Thyroid gland (tissue), 4 donors: Measurements from ENCODE around the gene ZSWIM8. TPM values are rescaled to one million over a fixed set of nuclear protein-coding genes. Genes with fewer than 3 reads are reported as not detected.
A peak's percentile ranks its signal among the peaks of the same experiment; 100 is the strongest.
"Not testable (repeated sequence)": the region's sequence is repeated elsewhere in the genome, so short reads cannot be mapped to it uniquely, and the experiment has no call there.

ENCODE experiments used
- DNase-seq, 2 donors: peaks; one replicate each; pipeline ENCODE4 v3.0.0-alpha.2; 2019
- H3K27ac ChIP-seq, 3 donors: fragments of 200-600 bp; sonication (generic); 1 replicate in 2 of 3; 2 replicates in 1 of 3; pipeline ENCODE4 v1.5.1; 2016 to 2019; ENCODE audit warnings: mild to moderate bottlenecking in 1 of 3, moderate library complexity in 1 of 3
- H3K27me3 ChIP-seq: fragments of 200-600 bp; sonication (generic); one replicate; pipeline ENCODE4 v1.5.1; 2019
- H3K36me3 ChIP-seq, 2 donors: fragments of 200-600 bp; sonication (generic); one replicate each; pipeline ENCODE4 v1.5.1; 2016 to 2019
- H3K4me1 ChIP-seq, 2 donors: fragments of 200-600 bp; sonication (generic); one replicate each; pipeline ENCODE4 v1.5.1; 2017 to 2019
- H3K4me3 ChIP-seq, 3 donors: fragments of 200-600 bp; sonication (generic); replicated peaks in 1 of 3; 1 replicate in 2 of 3; 2 replicates in 1 of 3; pipeline ENCODE4 v1.5.1; 2016; ENCODE audit warnings: mild to moderate bottlenecking in 1 of 3
- H3K9me3 ChIP-seq: fragments of 200-600 bp; sonication (generic); one replicate; pipeline ENCODE4 v1.5.1; 2017
- CTCF ChIP-seq, 6 experiments: fragments of 200-600 bp in 3 of 6; fragments of 450-650 bp in 3 of 6; sonication (generic) in 3 of 6; IDR thresholded peaks; one replicate each; pipeline ENCODE4 v1.5.1; 2016 to 2019; ENCODE audit warnings: antibody characterized with exemption in 6 of 6, mild to moderate bottlenecking in 2 of 6, inconsistent platforms in 1 of 6, moderate library complexity in 1 of 6
- POLR2A ChIP-seq, 2 donors: fragments of 450-650 bp; IDR thresholded peaks; one replicate each; pipeline ENCODE4 v1.6.1; 2017; ENCODE audit warnings: antibody characterized with exemption in 2 of 2, mild to moderate bottlenecking in 2 of 2, moderate library complexity in 1 of 2
- WGBS, 2 donors: methylation state at CpG; one replicate each; pipeline ENCODE4 v1.1.5; 2017; 5-methylcytosine and 5-hydroxymethylcytosine counted together
- intact Hi-C: fragments of 100-400 bp; cut with DNase I; formaldehyde crosslinking; loops from one replicate; pipeline ENCODE4 v1.15.1; 2023
- total RNA-seq, 4 donors: library from RNA; depleted of rRNA; stranded (reverse); fragments of >200 nt; gene quantifications; one replicate each; pipeline ENCODE4 v1.2.3, GENCODE V29; 2016

Gene ZSWIM8
- total RNA-seq, 4 donors from 2014 or later = 67.2 to 199 (median 108) TPM

DNA sequence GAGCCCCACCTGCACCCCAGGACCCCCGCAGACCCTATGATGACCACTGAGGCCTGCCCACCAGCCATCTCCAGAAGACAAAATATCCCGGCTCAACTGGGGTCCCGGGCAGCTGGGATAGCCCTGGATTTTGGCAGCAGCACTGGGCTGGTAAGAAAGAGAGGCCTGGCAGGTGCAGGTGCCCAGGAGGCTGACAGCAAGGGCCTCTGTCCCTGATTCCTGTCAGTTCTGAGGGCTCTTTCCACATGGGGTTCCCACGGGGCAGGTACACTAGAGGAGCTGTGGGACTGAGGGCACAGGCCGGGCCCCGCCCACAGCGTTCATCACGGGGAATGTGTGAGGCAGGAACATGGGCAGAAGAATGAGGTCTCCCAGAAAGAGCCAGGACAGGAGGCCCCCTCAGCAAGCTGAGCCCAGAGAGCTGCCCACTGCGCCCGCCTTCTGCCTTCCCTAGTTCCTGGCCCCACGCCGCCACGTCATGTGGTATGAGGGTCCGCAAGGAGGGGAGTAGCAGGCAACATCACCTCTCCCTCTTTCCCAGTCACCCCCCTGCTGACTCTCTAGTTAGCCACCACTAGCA is 38.8 kb downstream of the ZSWIM8 start:
- 95 to 98% methylated on average over 12 to 13 of the region's 14 CpGs for WGBS, 2 donors
- Histone ChIP-seq H3K4me1 (peaks cover 10% of the 10 kb centered on the region in 2 donors), H3K27ac (no peak overlapping the region), H3K9me3 (no peaks in the 10 kb centered on the region), H3K27me3 (no peaks in the 10 kb centered on the region), H3K36me3 (peaks cover 0 to 9% of the 10 kb centered on the region in 2 donors), H3K4me3 (no peak overlapping the region)
- no peak for TF ChIP-seq POLR2A (IDR thresholded peaks at IDR 0.05)
- no peak for DNase-seq
- intact Hi-C loops = no loop called here

- DNase-seq = no peak
- no peak for TF ChIP-seq POLR2A (IDR thresholded peaks at IDR 0.05)
- no peak for TF ChIP-seq CTCF (IDR thresholded peaks at IDR 0.05)
- no peaks in the 10 kb centered on the region for H3K4me1 ChIP-seq
- H3K27ac ChIP-seq = no peak overlapping the region
- H3K4me3 ChIP-seq = no peak overlapping the region
- intact Hi-C loops = no loop called here
- WGBS, 2 donors = 95 to 98% methylated on average over 18 to 19 of the region's 19 CpGs
- no peaks in the 10 kb centered on the region for H3K27me3 ChIP-seq
- no peaks in the 10 kb centered on the region for H3K9me3 ChIP-seq
- peaks cover 0 to 9% of the 10 kb centered on the region in 2 donors for H3K36me3 ChIP-seq
These were observed 42.1 kb downstream of the ZSWIM8 start for GRCh38 chr10:73827346-73828089.

DNA sequence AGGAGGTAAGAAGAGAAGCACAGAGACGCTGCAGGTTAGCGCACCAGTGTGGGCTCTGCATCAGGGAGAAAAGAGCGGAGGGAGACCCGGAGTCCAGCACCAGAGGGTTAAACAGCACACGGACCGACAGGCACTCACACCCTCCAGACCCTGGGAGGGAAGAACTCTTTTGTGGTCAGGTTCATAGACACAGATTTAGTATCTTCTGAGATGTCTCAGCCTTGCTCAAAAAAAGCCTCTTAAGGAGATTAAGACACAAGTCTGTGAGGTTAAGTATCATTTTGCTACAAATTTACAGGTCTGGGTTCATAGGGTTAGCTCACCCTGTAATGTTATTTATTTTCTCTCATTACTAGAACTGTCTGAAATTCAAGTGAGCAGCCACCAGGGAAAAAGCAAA is 42.8 kb downstream of the ZSWIM8 start:
- H3K36me3 ChIP-seq = peaks cover 0 to 9% of the 10 kb centered on the region in 2 donors
- H3K27ac ChIP-seq = no peak overlapping the region
- no peak for TF ChIP-seq POLR2A (IDR thresholded peaks at IDR 0.05)
- no peak for TF ChIP-seq CTCF (IDR thresholded peaks at IDR 0.05)
- H3K27me3 ChIP-seq = no peaks in the 10 kb centered on the region
- 88 to 94% methylated on average over 6 of the region's 6 CpGs for WGBS, 2 donors
- no peaks in the 10 kb centered on the region for H3K9me3 ChIP-seq
- H3K4me3 ChIP-seq = no peak overlapping the region
- DNase-seq = no peak
- no peaks in the 10 kb centered on the region for H3K4me1 ChIP-seq
- intact Hi-C loops = no loop called here

- 91 to 96% methylated on average over 7 of the region's 7 CpGs for WGBS, 2 donors
- H3K27me3 ChIP-seq, H3K9me3 ChIP-seq, DNase-seq, H3K4me3 ChIP-seq, H3K27ac ChIP-seq, H3K4me1 ChIP-seq, intact Hi-C loops, H3K36me3 ChIP-seq: not testable (repeated sequence)
These were observed 43.7 kb downstream of the ZSWIM8 start for GRCh38 chr10:73829090-73829489.

DNA sequence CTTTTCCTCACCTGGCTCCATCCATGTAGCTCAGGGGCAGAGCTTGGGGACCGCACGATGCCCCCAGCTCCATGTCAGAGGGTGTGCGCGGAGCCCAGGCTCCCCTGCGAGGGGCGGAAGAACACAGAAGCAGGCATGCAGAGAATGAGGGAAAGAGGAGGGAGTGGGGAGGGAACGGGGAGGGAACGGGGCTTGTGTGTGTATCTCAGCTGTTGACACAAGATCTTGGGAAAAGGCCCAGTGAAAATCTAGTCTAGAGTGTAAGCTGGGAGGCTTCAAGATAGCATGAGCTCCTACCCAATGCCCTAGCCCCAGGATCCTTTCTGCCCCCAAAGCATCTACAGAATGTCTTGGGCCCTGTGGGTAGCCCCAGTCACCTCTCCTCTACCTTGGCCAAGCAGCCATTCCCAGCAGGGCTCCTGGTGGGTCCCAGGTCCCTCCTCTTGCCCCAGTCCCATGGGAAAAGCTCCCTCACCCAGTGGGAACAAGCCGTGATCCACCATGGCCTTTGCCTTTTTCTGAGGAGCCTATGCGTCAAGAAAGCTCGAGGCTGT is 51.1 kb downstream of the ZSWIM8 start:
- Histone ChIP-seq H3K36me3 (peaks cover 0 to 11% of the 10 kb centered on the region in 2 donors), H3K9me3 (no peaks in the 10 kb centered on the region), H3K4me3 (no peak overlapping the region), H3K4me1 (peaks cover 0 to 13% of the 10 kb centered on the region in 2 donors), H3K27ac (peak overlapping the region in 1 of 3 donors; percentile 45), H3K27me3 (no peaks in the 10 kb centered on the region)
- TF ChIP-seq POLR2A (IDR thresholded peaks at IDR 0.05) = no peak
- no peak for TF ChIP-seq CTCF (IDR thresholded peaks at IDR 0.05)
- WGBS, 2 donors = 77 to 82% methylated on average over 11 of the region's 11 CpGs
- peak in 1 of 2 donors; percentile 28 for DNase-seq
- intact Hi-C loops = no loop called here

DNA sequence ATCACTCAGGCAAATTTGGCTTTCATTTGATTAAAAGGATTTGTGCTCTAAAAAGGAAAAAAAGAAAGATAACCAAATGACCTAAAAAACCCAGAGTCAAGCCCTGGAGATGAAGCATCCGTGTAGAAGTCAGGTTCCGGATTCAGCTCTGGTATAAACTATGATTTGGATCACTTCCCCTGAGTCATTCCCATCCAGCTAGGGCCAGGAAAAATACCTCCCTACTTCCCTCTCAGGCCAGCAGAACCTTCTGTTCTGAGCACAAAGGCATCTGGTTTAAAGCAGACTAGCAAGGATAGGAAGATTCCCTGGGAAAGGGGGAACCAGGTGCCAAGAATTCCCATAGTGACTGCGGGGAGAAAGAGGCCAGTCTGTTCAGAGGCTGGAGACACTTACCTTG is 51.7 kb downstream of the ZSWIM8 start:
- no peak for DNase-seq
- 67 to 74% methylated on average over 3 of the region's 3 CpGs for WGBS, 2 donors
- no peak for TF ChIP-seq POLR2A (IDR thresholded peaks at IDR 0.05)
- no peak for TF ChIP-seq CTCF (IDR thresholded peaks at IDR 0.05)
- intact Hi-C loops = no loop called here
- no peaks in the 10 kb centered on the region for H3K9me3 ChIP-seq
- peaks cover 4 to 16% of the 10 kb centered on the region in 2 donors for H3K36me3 ChIP-seq
- H3K4me1 ChIP-seq = peaks cover 0 to 13% of the 10 kb centered on the region in 2 donors
- H3K27me3 ChIP-seq = no peaks in the 10 kb centered on the region
- peak overlapping the region in 1 of 3 donors; percentile 45 for H3K27ac ChIP-seq
- H3K4me3 ChIP-seq = no peak overlapping the region
